Stimulated activated CD8-positive, alpha-beta memory T cell treated with anti-CD3 and anti-CD28 coated beads, Interleukin-2, amount 100 ng/mL, for 48 hours (primary cell): Measurements from ENCODE around the gene PLP2.
A peak's percentile ranks its signal among the peaks of the same experiment; 100 is the strongest.
"Not testable (repeated sequence)": the region's sequence is repeated elsewhere in the genome, so short reads cannot be mapped to it uniquely, and the experiment has no call there.

Experiments used
- DNase-seq, 2 donors: peaks; one replicate each; pipeline ENCODE4 v3.0.0-alpha.2; 2020; ENCODE audit warnings: low read depth in 2 of 2

Gene PLP2

DNA sequence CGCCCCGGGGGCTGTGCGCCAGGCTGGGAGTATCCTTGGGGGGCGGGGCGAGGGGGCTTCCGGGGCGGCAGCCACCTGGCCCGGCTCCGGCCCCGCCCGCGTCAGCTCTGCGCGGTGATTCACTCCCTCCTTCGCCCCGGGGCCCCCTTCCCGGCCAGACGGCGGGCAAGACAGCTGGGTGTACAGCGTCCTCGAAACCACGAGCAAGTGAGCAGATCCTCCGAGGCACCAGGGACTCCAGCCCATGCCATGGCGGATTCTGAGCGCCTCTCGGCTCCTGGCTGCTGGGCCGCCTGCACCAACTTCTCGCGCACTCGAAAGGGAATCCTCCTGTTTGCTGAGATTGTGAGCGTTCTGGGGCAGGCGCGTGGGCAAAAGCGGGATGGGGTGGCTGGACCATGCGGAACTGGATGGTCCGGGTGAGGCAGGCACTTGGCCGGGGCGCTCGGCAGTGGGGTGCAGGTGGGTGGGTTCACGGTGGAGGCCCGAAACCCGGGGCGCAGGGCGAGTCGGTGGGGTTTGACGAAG, at the start of gene PLP2:
Gene PLP2 (plus strand): TSS at position 147 of the 528 bp plus-strand sequence. CDS start 103 bp downstream, at position 250.
- DNase-seq: peak; percentile 68 to 71

GRCh38 chrX:49122499-49122898, 49.2 kb upstream of the PLP2 start:
- no peak for DNase-seq

GRCh38 chrX:49127742-49128258, 43.9 kb upstream of the PLP2 start:
- DNase-seq: not testable (repeated sequence)

GRCh38 chrX:49129427-49129826, 42.3 kb upstream of the PLP2 start:
- no peak for DNase-seq

GRCh38 chrX:49132275-49132674, 39.4 kb upstream of the PLP2 start:
- not testable (repeated sequence) for DNase-seq

DNA sequence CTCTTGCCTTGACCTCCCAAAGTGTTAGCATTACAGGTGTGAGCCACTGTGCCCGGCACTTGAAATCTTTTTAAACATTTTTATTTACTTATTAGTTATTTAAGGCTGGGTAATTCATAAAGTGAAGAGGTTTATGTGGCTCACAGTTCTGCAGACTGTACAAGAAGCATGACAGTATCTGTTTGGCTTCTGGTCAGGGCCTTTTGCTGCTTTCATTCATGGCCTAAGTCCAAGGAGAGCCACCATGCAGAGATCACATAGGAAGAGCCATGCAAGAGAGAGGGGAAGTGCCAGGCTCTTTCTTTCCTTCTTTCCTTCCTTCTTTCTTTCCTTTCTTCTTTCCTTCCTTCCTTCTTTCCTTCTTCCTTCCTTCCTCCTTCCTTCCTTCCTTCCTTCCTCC, 37.9 kb upstream of the PLP2 start:
- DNase-seq: no peak

- no peak for DNase-seq
These were observed 34.2 kb upstream of the PLP2 start for GRCh38 chrX:49137492-49137891.

DNA sequence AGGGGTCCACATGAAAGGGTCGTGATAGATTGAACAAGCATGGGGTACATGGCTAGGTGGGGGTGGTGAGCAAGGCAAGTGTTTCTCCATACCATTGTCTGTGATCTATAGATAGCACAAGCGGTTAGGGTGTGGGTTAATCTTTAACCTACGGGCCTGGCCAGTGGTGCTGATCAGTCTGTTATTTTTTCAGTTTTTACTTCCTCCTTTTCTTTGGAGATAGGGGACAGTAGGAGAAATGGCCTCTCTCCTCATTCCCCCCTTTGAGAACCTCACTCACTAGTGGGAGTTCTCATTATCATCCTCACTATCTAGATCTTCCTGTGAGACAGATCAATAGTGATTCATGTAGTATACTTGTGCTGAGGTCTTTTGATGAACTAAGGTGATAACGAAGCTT, 32.0 kb upstream of the PLP2 start:
- DNase-seq: no peak

DNA sequence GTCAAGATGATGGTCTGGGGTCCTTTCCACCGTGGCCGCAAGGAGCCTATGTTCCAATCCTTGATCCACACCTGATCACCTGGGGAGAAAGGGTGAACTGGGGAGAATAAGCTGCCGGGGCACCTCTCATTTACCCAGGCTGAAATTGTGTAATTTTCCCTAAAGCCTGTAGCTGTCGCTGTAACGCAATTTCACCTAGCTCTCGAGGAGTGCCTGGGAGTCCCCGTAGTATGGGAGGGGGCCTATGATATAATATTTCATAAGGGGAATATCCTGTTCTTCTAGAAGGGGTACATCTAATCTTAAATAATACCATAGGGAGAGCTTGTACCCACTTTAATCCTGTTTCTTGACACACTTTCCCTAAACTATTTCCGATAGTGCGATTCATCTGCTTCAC, 29.4 kb upstream of the PLP2 start:
- not testable (repeated sequence) for DNase-seq

- not testable (repeated sequence) for DNase-seq
These were observed 28.5 kb upstream of the PLP2 start for GRCh38 chrX:49143154-49143553.

- no peak for DNase-seq
These were observed 24.4 kb upstream of the PLP2 start for GRCh38 chrX:49147282-49147681.

- no peak for DNase-seq
These were observed 23.8 kb upstream of the PLP2 start for GRCh38 chrX:49147936-49148335.

DNA sequence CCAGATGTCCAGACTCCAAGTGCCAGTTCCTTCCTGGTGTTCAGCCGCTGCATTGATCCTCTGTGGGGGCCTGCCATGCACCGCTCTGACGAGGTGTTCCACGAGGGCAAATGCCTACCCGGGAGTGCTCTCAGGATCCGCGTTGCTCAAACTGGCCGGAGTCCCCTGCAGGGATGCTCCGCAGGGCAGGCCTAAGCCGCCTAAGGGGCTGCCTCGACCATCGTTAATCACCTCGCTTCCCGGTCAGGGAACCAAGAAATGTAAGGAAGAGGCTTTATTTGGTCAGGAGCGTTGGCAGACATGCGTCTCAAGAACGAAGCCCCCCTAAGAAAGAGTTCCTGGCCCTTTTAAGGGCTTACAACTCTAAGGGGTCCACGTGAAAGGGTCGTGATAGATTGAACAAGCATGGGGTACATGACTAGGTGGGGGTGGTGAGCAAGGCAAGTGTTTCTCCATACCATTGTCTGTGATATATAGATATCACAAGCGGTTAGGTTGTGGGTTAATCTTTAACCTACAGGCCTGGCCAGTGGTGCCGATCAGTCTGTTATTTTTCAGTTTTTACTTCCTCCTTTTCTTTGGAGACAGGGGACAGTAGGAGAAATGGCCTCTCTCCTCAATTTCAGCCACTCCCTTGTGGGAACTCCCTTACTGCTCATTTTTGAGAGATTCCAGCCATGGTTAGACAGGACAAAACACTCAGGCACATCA, 23.2 kb upstream of the PLP2 start:
- not testable (repeated sequence) for DNase-seq

DNA sequence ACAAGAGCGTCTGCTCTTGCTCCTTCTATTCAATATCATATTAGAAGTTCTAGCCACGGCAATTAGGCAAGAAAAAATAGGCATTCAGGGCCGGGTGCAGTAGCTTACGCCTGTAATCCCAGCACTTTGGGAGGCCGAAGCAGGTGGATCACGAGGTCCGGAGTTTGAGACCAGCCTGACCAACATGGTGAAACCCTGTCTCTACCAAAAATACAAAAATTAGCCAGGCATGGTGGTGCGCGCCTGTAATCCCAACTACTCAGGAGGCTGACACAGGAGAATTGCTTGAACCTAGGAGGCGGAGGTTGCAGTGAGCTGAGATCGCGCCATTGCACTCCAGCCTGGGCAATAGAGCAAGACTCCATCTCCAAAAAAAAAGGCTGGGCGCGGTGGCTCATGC, 22.4 kb upstream of the PLP2 start:
- DNase-seq: not testable (repeated sequence)

DNA sequence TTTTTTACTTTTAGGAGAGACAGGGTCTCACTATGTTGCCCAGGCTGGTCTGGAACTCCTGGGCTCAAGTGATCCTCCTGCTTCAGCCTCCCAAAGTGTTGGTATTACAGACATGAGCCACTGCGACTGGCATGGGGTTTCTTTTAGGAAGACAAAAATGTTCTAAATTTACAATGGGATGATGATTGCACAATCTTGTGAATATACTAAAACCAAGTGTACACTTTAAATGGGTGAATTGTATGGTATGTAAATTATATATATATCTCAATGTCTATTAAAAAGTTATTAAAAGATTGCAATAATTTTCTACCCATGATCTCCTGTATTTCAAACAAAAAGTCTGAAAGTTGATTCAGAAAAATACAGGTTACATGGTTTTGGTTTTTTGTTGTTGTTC, 18.2 kb upstream of the PLP2 start:
- DNase-seq: no peak

DNA sequence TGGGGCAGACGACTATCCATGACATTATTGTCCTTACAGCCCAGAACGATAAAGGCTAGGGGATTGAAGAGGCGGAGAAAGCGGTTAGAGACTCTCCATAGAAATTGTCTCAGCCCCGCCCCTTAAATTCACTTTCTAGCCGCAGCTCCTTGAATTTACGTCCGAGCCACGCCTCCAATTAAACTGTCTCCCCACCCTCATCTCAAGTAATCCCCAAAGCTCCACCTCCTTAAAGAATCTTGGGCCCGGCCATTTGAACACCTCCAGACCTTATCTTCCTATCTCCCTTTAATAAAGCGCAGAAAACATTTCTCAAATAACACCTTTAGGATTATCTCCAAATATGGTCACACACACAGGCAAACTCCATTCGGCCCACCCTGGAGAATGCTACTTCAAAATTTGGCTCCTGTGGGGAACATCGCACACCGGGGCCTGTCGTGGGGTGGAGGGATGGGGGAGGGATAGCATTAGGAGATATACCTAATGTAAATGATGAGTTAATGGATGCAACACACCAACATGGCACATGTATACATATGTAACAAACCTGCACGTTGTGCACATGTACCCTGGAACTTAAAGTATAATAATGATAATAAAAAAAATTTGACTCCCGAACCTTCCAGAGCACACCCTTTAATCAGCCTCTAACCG, 16.3 kb upstream of the PLP2 start:
- DNase-seq: no peak

DNA sequence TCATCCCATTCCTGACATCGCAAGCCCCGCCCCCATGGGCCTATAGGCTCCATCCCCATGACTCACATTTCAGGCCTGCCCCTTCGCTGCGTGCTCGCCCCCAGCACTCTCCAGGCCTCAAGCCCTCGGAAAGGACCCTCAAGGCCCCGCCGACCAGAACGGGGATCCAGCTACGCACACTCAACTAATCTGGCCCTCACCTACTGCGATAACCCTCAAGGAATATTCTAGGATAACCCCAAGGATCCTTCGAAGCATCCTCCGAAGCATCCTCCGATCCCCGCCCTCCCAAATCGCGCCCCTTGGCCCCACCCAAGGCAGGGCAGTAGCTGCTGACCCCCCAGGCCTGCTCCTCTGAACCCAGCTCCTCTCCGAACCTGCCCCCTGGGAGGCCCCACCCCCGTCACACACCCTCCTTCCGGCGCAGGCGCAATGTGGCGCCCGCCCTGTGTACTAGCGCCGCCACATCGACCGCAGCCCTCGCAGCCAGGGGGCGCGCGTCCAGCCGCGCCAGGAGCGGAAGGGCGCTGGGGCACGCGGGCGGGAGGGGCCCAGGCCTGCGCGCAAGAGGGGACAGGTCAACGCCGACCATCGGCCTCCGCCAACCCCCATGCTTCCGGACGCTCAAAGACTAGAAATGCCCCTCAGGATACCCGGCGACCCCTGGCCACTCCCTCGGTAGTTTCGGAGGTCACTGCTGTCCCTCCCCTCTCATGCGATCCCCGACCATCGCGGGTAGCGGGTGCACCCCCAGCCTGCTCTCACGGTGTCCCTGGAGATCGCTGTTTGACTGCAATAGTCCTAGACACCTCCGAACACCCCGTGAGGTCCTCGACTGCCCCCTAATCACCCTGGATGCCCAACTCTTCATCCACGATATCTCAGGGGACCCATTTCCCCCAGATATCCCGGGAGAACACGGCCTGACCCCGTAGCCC, 15.5 kb upstream of the PLP2 start:
- peak; percentile 76 to 77 for DNase-seq

DNA sequence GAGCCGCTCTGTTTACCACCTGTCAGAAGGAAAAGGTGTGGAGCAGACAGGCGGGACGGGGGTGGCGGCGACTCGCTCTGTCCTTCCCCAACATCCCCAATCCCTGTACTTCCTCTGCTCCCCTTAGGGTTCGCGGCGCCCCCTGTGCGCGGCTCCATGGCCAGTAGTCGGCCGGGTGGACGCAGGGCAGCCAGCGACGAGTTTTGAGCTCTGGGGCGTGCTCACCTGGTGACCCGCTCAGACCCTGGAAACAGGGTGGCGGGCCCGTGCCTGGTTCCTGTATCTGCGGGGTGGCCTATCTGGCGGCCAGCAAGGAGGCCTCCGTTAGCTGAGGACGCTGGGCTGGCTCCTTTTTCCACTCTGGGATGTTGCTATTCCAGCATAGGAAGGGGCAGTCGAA, 14.5 kb upstream of the PLP2 start:
- no peak for DNase-seq

DNA sequence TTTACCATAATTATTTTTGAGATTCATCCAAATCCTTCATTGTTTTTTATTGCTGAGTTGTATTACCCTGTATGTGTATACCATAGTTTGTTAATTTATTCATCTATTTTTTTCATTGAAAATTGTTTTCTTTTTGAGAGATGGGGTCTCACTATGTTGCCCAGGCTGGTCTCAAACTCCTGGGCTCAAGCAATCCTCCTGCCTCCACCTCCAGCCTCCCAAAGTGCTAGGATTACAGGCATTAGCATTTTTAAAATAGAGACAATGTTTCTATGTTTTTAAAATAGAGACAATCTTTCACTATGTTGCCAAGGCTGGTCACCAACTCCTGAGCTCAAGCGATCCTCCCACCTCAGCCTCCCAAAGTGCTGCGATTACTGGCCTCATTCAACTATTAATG, 10.8 kb upstream of the PLP2 start:
- DNase-seq: no peak

GRCh38 chrX:49161632-49162031, 10.1 kb upstream of the PLP2 start:
- DNase-seq: no peak

DNA sequence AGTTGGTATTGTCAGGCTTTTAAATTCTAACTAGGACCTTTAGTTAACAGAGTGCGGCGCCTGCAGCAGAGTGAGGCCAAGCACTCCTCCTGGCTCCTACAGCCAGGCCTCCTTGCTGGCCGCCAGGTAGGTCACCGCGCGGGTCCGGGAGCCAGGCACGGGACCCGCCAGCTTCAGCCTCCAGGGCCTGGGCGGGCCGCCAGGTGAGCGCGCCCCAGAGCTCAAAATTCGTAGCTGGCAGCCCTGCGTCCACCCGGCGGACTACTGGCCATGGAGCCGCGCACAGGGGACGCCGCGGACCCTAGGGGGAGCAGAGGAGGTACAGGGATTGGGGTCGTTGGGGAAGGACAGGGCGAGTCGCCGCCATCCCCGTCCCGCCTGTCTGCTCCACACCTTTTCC, 9.1 kb upstream of the PLP2 start, which contains the start of gene MAGIX:
Gene MAGIX (plus strand): TSS at position 139 of the 400 bp plus-strand sequence. CDS start 132 bp downstream, at position 271.
- no peak for DNase-seq
